Activated naive CD4-positive, alpha-beta T cell treated with anti-CD3 and anti-CD28 coated beads for 36 hours (primary cell): Measurements from ENCODE around the gene RASA4. TPM values are rescaled to one million over a fixed set of nuclear protein-coding genes. Genes with fewer than 3 reads are reported as not detected.
A peak's percentile ranks its signal among the peaks of the same experiment; 100 is the strongest.
"Not testable (repeated sequence)": the region's sequence is repeated elsewhere in the genome, so short reads cannot be mapped to it uniquely, and the experiment has no call there.

Experiments used
- CTCF ChIA-PET: fragments of 350-600 bp; sonication (Branson Sonifier 250); formaldehyde crosslinking; loops from one replicate; lab custom pipeline; 2021; ENCODE audit warnings: antibody characterized with exemption; lab: Charles Lee
- DNase-seq: peaks from one replicate; pipeline ENCODE4 v3.0.0-alpha.2; 2020
- H3K27ac Mint-ChIP-seq: one replicate; pipeline ENCODE4 v1.8.0; 2021; ENCODE audit warnings: mild to moderate bottlenecking, mixed read lengths
- H3K27me3 Mint-ChIP-seq: one replicate; pipeline ENCODE4 v1.8.0; 2021; ENCODE audit warnings: low read depth, mixed read lengths
- H3K36me3 Mint-ChIP-seq: one replicate; pipeline ENCODE4 v1.8.0; 2021; ENCODE audit warnings: low read depth, mixed read lengths
- H3K4me1 Mint-ChIP-seq: one replicate; pipeline ENCODE4 v1.8.0; 2021; ENCODE audit warnings: low read depth, mixed read lengths
- H3K4me3 Mint-ChIP-seq: one replicate; pipeline ENCODE4 v1.8.0; 2021; ENCODE audit warnings: mild to moderate bottlenecking, moderate library complexity, mixed read lengths
- H3K9me3 Mint-ChIP-seq: one replicate; pipeline ENCODE4 v1.8.0; 2021; ENCODE audit warnings: mixed read lengths
- intact Hi-C: fragments of 100-400 bp; cut with micrococcal nuclease; formaldehyde crosslinking; loops from one replicate; pipeline ENCODE4 v1.15.1; 2023
- total RNA-seq, 2 experiments: library from RNA; stranded (reverse); gene quantifications; one replicate each; pipeline ENCODE4 v1.2.3, GENCODE V29; 2021

RASA4 gene
- 10 to 100 TPM; 40.0 to 43.4 TPM for total RNA-seq

DNA sequence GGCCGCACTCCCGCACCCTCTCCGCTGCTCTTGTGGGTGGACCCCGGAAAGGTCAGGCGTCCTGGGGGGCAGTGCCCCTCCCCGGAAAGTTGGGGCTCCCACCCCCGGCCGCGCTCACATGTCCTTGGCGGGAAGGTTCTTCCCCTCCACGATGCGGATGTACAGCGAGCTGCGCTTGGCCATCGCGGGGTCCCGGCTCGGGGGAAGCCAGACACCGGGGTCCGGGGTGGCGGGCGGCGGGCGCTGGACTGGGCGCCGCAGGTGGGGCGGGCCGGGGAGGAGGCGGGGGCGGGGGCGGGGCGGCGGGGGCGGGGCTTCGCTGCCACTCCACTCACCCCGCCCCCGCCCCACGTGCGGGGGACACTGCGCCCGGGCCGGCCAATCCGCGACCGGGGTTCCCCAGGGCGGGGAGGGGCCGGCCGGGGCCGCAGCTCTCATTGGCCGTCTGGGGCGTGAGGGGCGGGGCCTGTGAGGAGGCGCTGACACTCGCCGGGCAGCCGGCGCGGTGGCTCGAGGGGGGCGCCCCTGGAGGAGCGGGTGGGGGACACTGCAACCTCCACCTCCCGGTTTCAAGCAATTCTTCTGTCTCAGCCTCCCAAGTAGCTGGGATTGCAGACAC is at the start of gene RASA4:
Gene RASA4, minus strand, starts transcription at position 250 of the 619 bp plus-strand sequence. Its CDS starts 67 bp downstream, at position 183.
- H3K27ac Mint-ChIP-seq, CTCF ChIA-PET, H3K27me3 Mint-ChIP-seq, H3K4me1 Mint-ChIP-seq, intact Hi-C loops, H3K9me3 Mint-ChIP-seq, H3K36me3 Mint-ChIP-seq, H3K4me3 Mint-ChIP-seq: not testable (repeated sequence)
- peak; percentile 18 for DNase-seq

DNA sequence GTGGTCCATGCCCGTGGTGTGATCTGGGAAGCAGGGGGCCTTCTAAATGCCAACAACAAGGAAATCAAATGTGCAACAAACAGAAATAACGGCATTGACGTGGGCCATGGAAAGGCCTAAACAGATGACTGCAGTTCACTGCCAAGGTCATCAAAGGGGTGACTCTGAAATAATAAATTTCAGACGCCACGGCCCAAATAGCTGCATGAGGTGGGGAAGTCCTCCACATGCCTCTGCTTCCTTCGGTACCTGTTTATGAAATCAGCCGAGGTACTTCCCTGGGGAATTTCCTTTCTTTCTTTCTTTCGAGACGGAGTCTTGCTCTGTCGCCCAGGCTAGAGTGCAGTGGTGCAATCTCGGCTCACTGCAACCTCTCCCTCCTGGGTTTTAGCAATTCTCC is 48.2 kb upstream of the RASA4 start:
- intact Hi-C loops, H3K36me3 Mint-ChIP-seq, H3K4me3 Mint-ChIP-seq, H3K27ac Mint-ChIP-seq, H3K4me1 Mint-ChIP-seq, H3K9me3 Mint-ChIP-seq, CTCF ChIA-PET, H3K27me3 Mint-ChIP-seq, DNase-seq: not testable (repeated sequence)

DNA sequence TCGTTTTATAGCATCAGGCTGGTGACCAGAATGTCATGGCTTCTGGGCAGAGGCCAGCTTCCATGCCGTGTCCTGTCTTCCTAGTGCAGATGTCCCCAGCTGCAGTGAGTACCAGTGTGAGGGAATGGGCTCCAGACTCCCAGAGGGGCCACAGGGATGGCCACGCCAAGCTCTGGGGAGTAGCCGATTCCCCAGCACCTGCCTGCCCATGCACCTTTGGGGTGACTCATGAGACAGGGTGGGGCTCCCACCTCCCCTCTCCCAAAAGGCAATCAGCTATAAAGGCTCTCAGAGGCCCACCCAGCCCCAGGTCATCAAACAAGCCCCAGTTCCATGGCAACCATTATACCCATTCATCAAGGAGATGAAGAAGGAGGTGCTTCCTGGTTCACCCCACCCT is 33.4 kb upstream of the RASA4 start, which contains the start of gene SPDYE2B:
Gene SPDYE2B, plus strand, starts transcription at position 396 of the 400 bp plus-strand sequence. CDS start 2,030 bp downstream, outside the sequence.
- H3K27ac Mint-ChIP-seq, CTCF ChIA-PET, H3K4me1 Mint-ChIP-seq, H3K4me3 Mint-ChIP-seq, H3K27me3 Mint-ChIP-seq, intact Hi-C loops, H3K36me3 Mint-ChIP-seq, DNase-seq, H3K9me3 Mint-ChIP-seq: not testable (repeated sequence)

DNA sequence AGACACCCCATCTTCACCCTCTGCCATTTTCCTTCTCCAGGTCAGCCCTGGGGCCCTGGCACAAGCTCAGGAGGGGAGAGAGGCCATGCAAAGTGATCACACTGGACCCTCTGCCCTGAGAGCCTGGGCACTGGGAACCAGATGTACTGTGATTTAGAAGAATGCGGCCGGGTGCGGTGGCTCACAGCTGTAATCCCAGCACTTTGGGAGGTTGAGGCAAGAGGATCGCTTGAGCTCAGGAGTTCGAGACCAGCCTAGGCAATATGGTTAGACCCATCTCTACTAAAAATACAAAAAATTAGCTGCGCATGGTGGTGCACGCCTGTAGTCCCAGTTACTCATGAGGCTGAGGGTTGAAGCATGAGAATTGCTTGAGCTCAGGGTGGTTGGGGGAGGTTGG is 31.3 kb upstream of the RASA4 start:
- DNase-seq, intact Hi-C loops, H3K27ac Mint-ChIP-seq, H3K4me1 Mint-ChIP-seq, H3K4me3 Mint-ChIP-seq, H3K27me3 Mint-ChIP-seq, CTCF ChIA-PET, H3K9me3 Mint-ChIP-seq, H3K36me3 Mint-ChIP-seq: not testable (repeated sequence)

DNA sequence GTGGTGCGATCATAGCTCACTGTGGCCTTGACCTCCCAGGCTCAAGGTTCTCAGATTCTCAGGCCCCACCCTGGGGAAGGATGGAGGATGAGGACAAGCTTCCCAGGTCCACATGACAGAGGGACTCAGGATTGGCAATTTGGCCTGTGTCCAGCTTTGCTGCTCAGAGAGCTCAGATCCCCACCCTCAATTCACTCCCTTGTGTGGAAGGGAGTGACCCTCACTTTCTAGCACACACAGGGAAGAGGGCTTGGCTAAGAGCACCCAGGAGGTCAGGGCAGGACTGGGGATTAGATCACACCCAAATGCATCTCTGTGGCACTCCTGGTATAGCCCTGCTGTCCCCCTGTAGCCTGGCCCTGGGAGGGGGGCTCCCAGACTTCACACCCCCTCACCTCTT is 26.8 kb upstream of the RASA4 start:
- intact Hi-C loops, H3K27ac Mint-ChIP-seq, CTCF ChIA-PET, H3K4me1 Mint-ChIP-seq, H3K27me3 Mint-ChIP-seq, H3K9me3 Mint-ChIP-seq, H3K36me3 Mint-ChIP-seq, H3K4me3 Mint-ChIP-seq, DNase-seq: not testable (repeated sequence)

DNA sequence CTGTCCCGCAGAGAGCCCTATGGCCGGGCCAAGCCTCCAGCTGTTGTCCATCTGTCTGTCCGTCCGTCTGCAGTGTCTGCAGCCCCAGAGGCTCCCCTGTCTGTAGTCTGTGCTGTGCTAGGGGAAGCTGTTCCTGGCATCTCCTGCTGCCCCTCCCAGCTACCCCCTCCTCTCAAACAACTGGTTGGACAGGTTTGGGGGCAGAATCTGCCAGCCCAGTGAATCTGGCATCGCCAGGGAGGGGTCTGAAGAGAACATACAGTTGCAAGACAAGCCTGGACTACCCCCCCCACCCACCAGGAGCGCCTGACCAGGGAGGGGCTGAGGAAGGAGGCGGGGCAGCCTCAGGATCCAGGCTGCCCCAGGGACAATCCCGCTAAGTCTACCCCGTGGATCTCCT is 26.1 kb upstream of the RASA4 start, which contains the start of gene UPK3BL1:
Gene UPK3BL1, minus strand, starts transcription at position 101 of the 400 bp plus-strand sequence. Its CDS starts 50 bp downstream, at position 51.
- H3K36me3 Mint-ChIP-seq, H3K27ac Mint-ChIP-seq, intact Hi-C loops, H3K4me1 Mint-ChIP-seq, H3K4me3 Mint-ChIP-seq, DNase-seq, CTCF ChIA-PET, H3K9me3 Mint-ChIP-seq, H3K27me3 Mint-ChIP-seq: not testable (repeated sequence)

DNA sequence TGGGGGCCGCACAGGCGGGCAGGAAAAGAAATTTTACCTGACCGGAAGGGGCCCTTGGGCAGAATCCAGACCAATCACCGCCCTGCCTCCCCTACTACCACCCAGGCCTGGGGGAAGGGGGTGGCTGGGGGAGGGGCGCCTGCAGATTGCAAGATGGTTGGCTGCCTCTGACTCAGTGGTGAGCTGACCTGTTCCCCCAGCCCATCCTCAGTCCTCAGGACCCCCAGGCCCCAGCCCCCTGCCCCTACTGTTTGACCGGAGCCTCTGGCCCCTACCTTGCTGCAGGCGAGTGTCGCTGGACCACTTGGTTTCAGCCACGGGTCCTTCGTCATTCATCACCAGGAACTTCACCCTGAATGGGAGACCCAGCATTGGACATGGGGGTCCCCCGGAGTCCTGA is 22.3 kb upstream of the RASA4 start:
- H3K9me3 Mint-ChIP-seq, H3K4me3 Mint-ChIP-seq, intact Hi-C loops, DNase-seq, H3K4me1 Mint-ChIP-seq, H3K27me3 Mint-ChIP-seq, H3K36me3 Mint-ChIP-seq, H3K27ac Mint-ChIP-seq, CTCF ChIA-PET: not testable (repeated sequence)

DNA sequence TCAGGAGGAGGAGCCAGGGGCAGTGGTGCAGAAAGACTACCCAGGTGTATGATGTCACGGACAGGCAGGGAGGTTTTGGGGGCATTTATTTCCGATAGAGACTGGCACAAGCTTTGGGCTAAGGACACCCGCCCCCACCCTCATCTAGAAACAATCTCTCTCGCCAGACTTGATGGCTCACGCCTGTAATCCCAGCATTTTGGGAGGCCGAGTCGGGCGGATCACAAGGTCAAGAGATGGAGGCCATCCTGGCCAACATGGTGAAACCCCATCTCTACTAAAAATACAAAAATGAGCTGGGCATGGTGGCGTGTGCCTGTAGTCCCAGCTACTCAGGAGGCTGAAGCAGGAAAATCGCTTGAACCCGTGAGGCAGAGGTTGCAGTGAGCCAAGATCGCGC is 20.4 kb upstream of the RASA4 start:
- H3K36me3 Mint-ChIP-seq, intact Hi-C loops, H3K4me3 Mint-ChIP-seq, CTCF ChIA-PET, H3K27me3 Mint-ChIP-seq, DNase-seq, H3K27ac Mint-ChIP-seq, H3K4me1 Mint-ChIP-seq, H3K9me3 Mint-ChIP-seq: not testable (repeated sequence)

DNA sequence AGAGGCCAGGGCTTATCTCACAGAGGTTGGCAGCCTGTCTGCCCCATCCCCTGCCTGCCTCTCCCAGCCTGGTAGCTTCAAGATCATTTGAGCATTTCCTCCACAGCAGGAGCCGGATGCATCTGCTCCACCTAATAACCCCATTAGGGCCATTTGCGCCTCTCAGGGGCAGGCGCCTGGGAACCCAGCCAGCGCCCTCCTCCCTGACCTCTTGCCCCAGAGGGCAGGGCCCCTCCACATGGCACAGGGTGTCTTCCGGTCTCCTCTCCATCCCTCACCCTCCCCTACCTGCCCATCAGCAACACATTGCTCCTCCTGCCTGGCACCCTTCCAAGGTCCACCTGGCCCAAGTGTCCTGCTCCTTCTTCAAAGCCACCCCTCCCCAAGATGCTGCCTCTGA is 18.8 kb upstream of the RASA4 start:
- H3K4me1 Mint-ChIP-seq, H3K4me3 Mint-ChIP-seq, CTCF ChIA-PET, intact Hi-C loops, H3K27ac Mint-ChIP-seq, H3K36me3 Mint-ChIP-seq, DNase-seq, H3K9me3 Mint-ChIP-seq, H3K27me3 Mint-ChIP-seq: not testable (repeated sequence)

DNA sequence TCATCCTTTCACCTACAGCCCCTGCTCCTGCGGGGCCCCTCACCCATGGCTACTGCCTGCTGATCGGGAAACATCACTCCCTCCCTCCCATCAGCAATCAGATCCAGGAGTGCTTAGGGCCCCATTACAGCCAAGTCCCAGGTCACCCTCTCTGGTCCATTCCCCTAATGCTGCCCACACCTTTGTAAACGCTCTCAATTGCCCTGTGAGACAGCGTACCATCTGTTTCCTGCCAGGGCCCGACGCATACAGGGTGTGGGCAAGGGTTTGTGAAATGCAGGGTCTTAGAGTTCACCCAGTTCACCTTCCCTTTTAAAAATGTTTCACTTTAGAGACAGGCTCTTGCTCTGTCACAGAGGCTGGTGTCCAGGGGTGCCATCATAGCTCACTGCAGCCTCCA is 17.7 kb upstream of the RASA4 start:
- H3K4me3 Mint-ChIP-seq, H3K27ac Mint-ChIP-seq, intact Hi-C loops, H3K36me3 Mint-ChIP-seq, H3K27me3 Mint-ChIP-seq, H3K9me3 Mint-ChIP-seq, CTCF ChIA-PET, DNase-seq, H3K4me1 Mint-ChIP-seq: not testable (repeated sequence)

DNA sequence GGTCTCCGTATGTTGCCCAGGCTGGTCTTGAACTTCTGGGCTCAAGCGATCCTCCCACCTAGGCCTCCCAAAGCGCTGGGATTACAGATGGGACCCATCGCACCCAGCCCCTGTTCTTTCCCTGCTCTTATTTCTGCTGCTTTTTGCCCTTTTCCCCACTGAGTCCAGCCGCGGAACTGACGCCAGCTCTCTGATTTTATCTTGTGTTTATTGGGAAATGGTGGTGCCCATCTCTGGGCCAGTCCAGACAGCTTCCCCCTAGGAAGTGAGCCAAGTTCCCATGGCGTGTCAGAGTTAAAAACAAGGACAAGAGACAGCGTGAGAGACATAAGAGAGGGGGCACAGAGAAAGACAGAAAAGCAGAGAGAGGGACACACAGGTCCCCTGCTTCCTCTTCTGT is 14.1 kb upstream of the RASA4 start:
- H3K27ac Mint-ChIP-seq, H3K9me3 Mint-ChIP-seq, H3K4me1 Mint-ChIP-seq, CTCF ChIA-PET, H3K4me3 Mint-ChIP-seq, DNase-seq, intact Hi-C loops, H3K36me3 Mint-ChIP-seq, H3K27me3 Mint-ChIP-seq: not testable (repeated sequence)

DNA sequence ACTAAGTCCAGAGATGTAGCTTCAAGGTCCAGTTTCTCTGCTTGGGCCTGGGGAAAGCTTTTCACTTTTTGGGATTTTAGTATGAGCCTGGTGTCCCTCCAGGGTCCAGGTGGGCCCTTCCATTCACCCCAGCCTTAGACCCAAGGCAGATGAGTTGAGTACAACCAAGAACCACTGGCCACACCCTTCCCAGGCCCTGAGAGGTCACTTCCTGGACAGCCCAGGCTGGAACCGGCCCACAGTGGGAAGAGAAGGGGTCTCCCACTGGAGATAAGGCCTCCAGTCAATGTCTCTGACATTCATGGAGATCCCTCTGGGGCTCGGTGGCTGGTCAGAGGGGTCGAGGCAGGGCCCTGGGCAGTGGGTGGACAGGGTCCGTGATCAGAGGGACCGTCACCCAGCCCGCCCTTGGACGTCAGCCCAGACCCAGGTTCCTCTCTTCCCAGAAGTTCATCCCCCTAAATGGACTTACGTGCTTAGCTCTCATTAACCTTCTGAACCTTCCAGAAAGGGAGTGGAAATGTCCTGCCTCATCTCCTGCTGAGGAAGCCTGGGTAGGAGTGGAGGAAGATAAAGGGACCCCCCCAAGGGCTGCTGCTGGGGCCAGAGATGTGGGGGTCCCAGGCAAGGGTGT is 10.8 kb upstream of the RASA4 start:
- H3K4me3 Mint-ChIP-seq, intact Hi-C loops, H3K4me1 Mint-ChIP-seq, H3K36me3 Mint-ChIP-seq, H3K27me3 Mint-ChIP-seq, DNase-seq, H3K27ac Mint-ChIP-seq, H3K9me3 Mint-ChIP-seq, CTCF ChIA-PET: not testable (repeated sequence)

DNA sequence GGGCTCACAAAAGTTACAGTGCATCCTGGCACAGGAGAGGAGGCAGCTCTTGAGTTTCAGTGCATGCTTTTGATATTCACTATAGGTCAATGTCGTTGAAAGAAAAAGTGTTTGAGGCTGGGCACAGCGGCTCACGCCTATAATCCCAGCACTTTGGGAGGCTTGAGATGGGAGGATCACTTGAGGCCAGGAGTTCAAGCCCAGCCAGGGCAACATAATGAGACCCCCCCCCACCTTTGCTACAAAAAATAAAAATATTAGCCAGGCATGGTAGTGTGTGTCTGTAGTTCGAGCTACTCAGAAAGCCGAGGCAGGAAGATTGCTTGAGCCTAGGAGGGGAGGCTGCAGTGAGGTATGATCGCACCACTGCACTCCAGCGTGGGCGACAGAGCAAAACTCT is 1.6 kb upstream of the RASA4 start:
- H3K27me3 Mint-ChIP-seq, intact Hi-C loops, H3K27ac Mint-ChIP-seq, H3K4me1 Mint-ChIP-seq, H3K36me3 Mint-ChIP-seq, H3K9me3 Mint-ChIP-seq, DNase-seq, H3K4me3 Mint-ChIP-seq, CTCF ChIA-PET: not testable (repeated sequence)
